Smooth muscle cell (in vitro differentiated cells): ENCODE data around the gene CDC27. TPM values are rescaled to one million over a fixed set of nuclear protein-coding genes. Genes with fewer than 3 reads are reported as not detected.
"Not testable (repeated sequence)": the region's sequence is repeated elsewhere in the genome, so short reads cannot be mapped to it uniquely, and the experiment has no call there.

Experiments
- DNase-seq: peaks from one replicate; lab custom pipeline; 2025; ENCODE audit not compliant: unreplicated experiment; lab: John Stamatoyannopoulos, UW
- H2AFZ ChIP-seq: fragments of 200-600 bp; sonication (generic); 2 replicates; pipeline ENCODE4 v1.6.0; 2016; ENCODE audit warnings: antibody characterized with exemption, low read depth, mild to moderate bottlenecking
- H3F3A ChIP-seq: fragments of 200-600 bp; sonication (generic); 2 replicates; pipeline ENCODE4 v1.6.0; 2017; ENCODE audit warnings: antibody characterized with exemption, low read depth
- H3K27ac ChIP-seq: fragments of 200-600 bp; sonication (generic); 2 replicates; pipeline ENCODE4 v1.5.1; 2016; ENCODE audit warnings: low read depth, mild to moderate bottlenecking
- H3K27me3 ChIP-seq: fragments of 200-600 bp; sonication (generic); 2 replicates; pipeline ENCODE4 v1.6.1; 2016; ENCODE audit warnings: low read depth, mild to moderate bottlenecking
- H3K36me3 ChIP-seq: fragments of 200-600 bp; sonication (generic); 2 replicates; pipeline ENCODE4 v1.5.1; 2016; ENCODE audit warnings: low read depth
- H3K4me1 ChIP-seq: fragments of 200-600 bp; sonication (generic); 2 replicates; pipeline ENCODE4 v1.5.1; 2016; ENCODE audit warnings: low read depth
- H3K4me2 ChIP-seq: fragments of 200-600 bp; sonication (generic); 2 replicates; pipeline ENCODE4 v1.6.0; 2016; ENCODE audit warnings: mild to moderate bottlenecking
- H3K4me3 ChIP-seq: fragments of 200-600 bp; sonication (generic); 2 replicates; pipeline ENCODE4 v1.5.1; 2016; ENCODE audit warnings: mild to moderate bottlenecking
- H3K79me2 ChIP-seq: fragments of 200-600 bp; sonication (generic); 2 replicates; pipeline ENCODE4 v1.6.0; 2016; ENCODE audit warnings: low read depth, mild to moderate bottlenecking
- H3K9ac ChIP-seq: fragments of 200-600 bp; sonication (generic); 2 replicates; pipeline ENCODE4 v1.6.0; 2016; ENCODE audit warnings: low read depth
- H3K9me3 ChIP-seq: fragments of 200-600 bp; sonication (generic); replicated peaks from 2 replicates; pipeline ENCODE4 v1.5.1; 2016; ENCODE audit warnings: low read depth
- H4K20me1 ChIP-seq: fragments of 200-600 bp; sonication (generic); 2 replicates; pipeline ENCODE4 v1.6.0; 2016; ENCODE audit warnings: low read depth
- WGBS: methylation state at CpG from one replicate; pipeline ENCODE4 v1.1.7; 2016; ENCODE audit warnings: low lambda C conversion rate; 5-methylcytosine and 5-hydroxymethylcytosine counted together
- polyA plus RNA-seq: library from polyadenylated mRNA; unstranded; fragments of >200 nt; fragmentation: Nextera tagmentation; extraction: Ambion mirVana; gene quantifications from 2 replicates; pipeline ENCODE4 v1.2.1, GENCODE V29; 2016
- total RNA-seq: library from RNA; depleted of rRNA; stranded (reverse); fragments of >200 nt; gene quantifications from 2 replicates; pipeline ENCODE4 v1.2.3, GENCODE V29; 2014
- TF ChIP-seq, protein P1 (sequence below): fragments of 200-600 bp; sonication (generic); IDR thresholded peaks from 2 replicates; pipeline ENCODE4 v1.5.1; 2017; ENCODE audit warnings: borderline replicate concordance, mild to moderate bottlenecking, antibody characterized with exemption; ENCODE audit not compliant: insufficient read depth, poor library complexity, severe bottlenecking

The CDC27 gene
- total and polyA plus RNA-seq, 2 experiments from 2014 or later: 53.1 to 101 TPM

GRCh38 chr17:47119746-47120520, 69.2 kb downstream of the CDC27 start:
- no peak overlapping the region for H3K9ac ChIP-seq
- no peaks in the 10 kb centered on the region for H3K9me3 ChIP-seq
- H3K27me3 ChIP-seq: no peaks in the 10 kb centered on the region
- no peak for DNase-seq
- peaks cover 19% of the 10 kb centered on the region for H3K36me3 ChIP-seq
- TF ChIP-seq, protein P1, sequence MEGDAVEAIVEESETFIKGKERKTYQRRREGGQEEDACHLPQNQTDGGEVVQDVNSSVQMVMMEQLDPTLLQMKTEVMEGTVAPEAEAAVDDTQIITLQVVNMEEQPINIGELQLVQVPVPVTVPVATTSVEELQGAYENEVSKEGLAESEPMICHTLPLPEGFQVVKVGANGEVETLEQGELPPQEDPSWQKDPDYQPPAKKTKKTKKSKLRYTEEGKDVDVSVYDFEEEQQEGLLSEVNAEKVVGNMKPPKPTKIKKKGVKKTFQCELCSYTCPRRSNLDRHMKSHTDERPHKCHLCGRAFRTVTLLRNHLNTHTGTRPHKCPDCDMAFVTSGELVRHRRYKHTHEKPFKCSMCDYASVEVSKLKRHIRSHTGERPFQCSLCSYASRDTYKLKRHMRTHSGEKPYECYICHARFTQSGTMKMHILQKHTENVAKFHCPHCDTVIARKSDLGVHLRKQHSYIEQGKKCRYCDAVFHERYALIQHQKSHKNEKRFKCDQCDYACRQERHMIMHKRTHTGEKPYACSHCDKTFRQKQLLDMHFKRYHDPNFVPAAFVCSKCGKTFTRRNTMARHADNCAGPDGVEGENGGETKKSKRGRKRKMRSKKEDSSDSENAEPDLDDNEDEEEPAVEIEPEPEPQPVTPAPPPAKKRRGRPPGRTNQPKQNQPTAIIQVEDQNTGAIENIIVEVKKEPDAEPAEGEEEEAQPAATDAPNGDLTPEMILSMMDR: no peak
- H3K4me1 ChIP-seq: no peaks in the 10 kb centered on the region
- H3K79me2 ChIP-seq: no peaks in the 10 kb centered on the region
- peaks cover 24% of the 10 kb centered on the region for H3F3A ChIP-seq
- no peak overlapping the region for H3K4me2 ChIP-seq
- H3K4me3 ChIP-seq: no peak overlapping the region
- peaks cover 4% of the 10 kb centered on the region for H4K20me1 ChIP-seq
- H3K27ac ChIP-seq: peak overlapping the region; percentile 48
- no peak overlapping the region for H2AFZ ChIP-seq
- WGBS: 71% methylated on average over 2 of the region's 2 CpGs

DNA sequence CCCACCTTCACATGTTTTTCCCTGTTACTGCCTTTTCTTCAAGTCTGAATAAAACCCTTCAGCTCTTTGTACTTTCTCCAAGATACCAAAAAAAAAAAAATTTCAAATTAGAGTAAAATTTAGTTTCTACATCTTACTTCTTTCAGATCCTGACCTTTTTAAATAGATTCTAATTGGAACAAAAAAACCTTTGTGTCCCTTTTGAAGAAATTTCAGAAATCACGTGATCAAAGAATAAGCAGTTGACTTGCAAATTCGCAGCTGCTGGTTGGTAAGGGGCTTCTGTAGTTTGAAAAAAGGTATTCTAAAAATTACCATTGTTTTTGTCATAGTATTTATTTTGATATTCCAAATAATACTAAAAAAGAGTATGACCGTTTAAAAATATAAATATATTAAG, 71.7 kb downstream of the CDC27 start:
- H3K4me2 ChIP-seq: no peak overlapping the region
- no peak overlapping the region for H3K4me3 ChIP-seq
- peaks cover 24% of the 10 kb centered on the region for H3F3A ChIP-seq
- H3K27me3 ChIP-seq: no peaks in the 10 kb centered on the region
- no peaks in the 10 kb centered on the region for H3K4me1 ChIP-seq
- H3K9ac ChIP-seq: no peak overlapping the region
- 94% methylated on average over 3 of the region's 3 CpGs for WGBS
- no peak overlapping the region for H3K27ac ChIP-seq
- DNase-seq: no peak
- no peaks in the 10 kb centered on the region for H3K79me2 ChIP-seq
- peaks cover 4% of the 10 kb centered on the region for H4K20me1 ChIP-seq
- no peak overlapping the region for H2AFZ ChIP-seq
- TF ChIP-seq, protein P1: no peak
- H3K36me3 ChIP-seq: peaks cover 19% of the 10 kb centered on the region
- no peaks in the 10 kb centered on the region for H3K9me3 ChIP-seq

- H3K27ac ChIP-seq: no peak overlapping the region
- H3F3A ChIP-seq: no peaks in the 10 kb centered on the region
- TF ChIP-seq, protein P1: no peak
- H3K4me1 ChIP-seq: no peaks in the 10 kb centered on the region
- no peak overlapping the region for H3K4me3 ChIP-seq
- H3K4me2 ChIP-seq: no peak overlapping the region
- no peak overlapping the region for H2AFZ ChIP-seq
- no peak for DNase-seq
- WGBS: 94% methylated on average over 7 of the region's 7 CpGs
- no peaks in the 10 kb centered on the region for H3K27me3 ChIP-seq
- no peaks in the 10 kb centered on the region for H3K79me2 ChIP-seq
- H3K9me3 ChIP-seq: no peaks in the 10 kb centered on the region
- no peaks in the 10 kb centered on the region for H4K20me1 ChIP-seq
- H3K9ac ChIP-seq: no peak overlapping the region
- H3K36me3 ChIP-seq: no peaks in the 10 kb centered on the region
Measured at GRCh38 chr17:47106130-47106529, 83.0 kb downstream of the CDC27 start.

GRCh38 chr17:47105246-47105645, 83.8 kb downstream of the CDC27 start:
- not testable (repeated sequence) for H3K4me2 ChIP-seq, H3K36me3 ChIP-seq, H3K27me3 ChIP-seq

More at GRCh38 chr17:47105246-47105645, 83.8 kb downstream of the CDC27 start:
- not testable (repeated sequence) for H2AFZ ChIP-seq, DNase-seq, H3K4me3 ChIP-seq, H3K9ac ChIP-seq, H3K27ac ChIP-seq, H3K79me2 ChIP-seq, H3F3A ChIP-seq, H3K4me1 ChIP-seq, H4K20me1 ChIP-seq, H3K9me3 ChIP-seq
- 53% methylated on average over 1 of the region's 1 CpG for WGBS
